HG03469 (cell line): ENCODE results near the gene OSBPL5.

ENCODE experiments used
- ATAC-seq: cut with Tn5 transposase; IDR thresholded peaks from one replicate; pipeline ENCODE4 v1.9.1; 2021; ENCODE audit warnings: mild to moderate bottlenecking, moderate library complexity, moderate number of reproducible peaks; ENCODE audit not compliant: unreplicated experiment

OSBPL5 gene

GRCh38 chr11:3041699-3042441 lies 123.2 kb downstream of the OSBPL5 start:
- no peak for ATAC-seq

- no peak for ATAC-seq
Measured at GRCh38 chr11:3040881-3041280, 124.2 kb downstream of the OSBPL5 start.

GRCh38 chr11:3037945-3038271 lies 127.2 kb downstream of the OSBPL5 start:
- ATAC-seq = no peak
